NB4 (cell line): ENCODE results near the gene PPP1R11.

Experiments used
- CTCF ChIP-seq: IDR thresholded peaks from one replicate; pipeline ENCODE4 v1.5.1; 2012; ENCODE audit warnings: low read depth, low read length
- MAX ChIP-seq: IDR thresholded peaks from 2 replicates; pipeline ENCODE4 v1.6.1; 2011; ENCODE audit warnings: low read depth, low read length
- MYC ChIP-seq: IDR thresholded peaks from 2 replicates; pipeline ENCODE4 v1.6.1; 2011; ENCODE audit warnings: low read depth, low read length
- POLR2A ChIP-seq: IDR thresholded peaks from 2 replicates; pipeline ENCODE4 v1.6.1; 2011; ENCODE audit warnings: mild to moderate bottlenecking; ENCODE audit not compliant: insufficient read length; ENCODE audit errors: extremely low read depth

GRCh38 chr6:30116724-30117123 is 49.7 kb downstream of the PPP1R11 start:
- no peak for TF ChIP-seq CTCF
- TF ChIP-seq POLR2A, result no peak
- no peak for TF ChIP-seq MAX
- no peak for TF ChIP-seq MYC
